ENCODE data around the gene VBP1. TPM values are rescaled to one million over a fixed set of nuclear protein-coding genes. Genes with fewer than 3 reads are reported as not detected.
A peak's percentile ranks its signal among the peaks of the same experiment; 100 is the strongest.

The VBP1 gene
- total and polyA plus RNA-seq, 8 donors = 8.0 to 22.7 (median 13.8) TPM

- TF ChIP-seq CTCF (IDR thresholded peaks at IDR 0.05) = no peak
- Histone ChIP-seq H3K9me3 (no peaks in the 10 kb centered on the region), H3K4me1 (no peaks in the 10 kb centered on the region), H3K4me3 (no peak overlapping the region), H3K36me3 (no peaks in the 10 kb centered on the region), H3K27me3 (no peaks in the 10 kb centered on the region), H3K27ac (no peak overlapping the region)
- WGBS, 2 donors = 50 to 98% methylated on average over 1 of the region's 1 CpG
- FAIRE-seq (no peak), DNase-seq (no peak), ATAC-seq (no peak)
- intact Hi-C loops (cut with DNase I) = no loop called here
Measured at GRCh38 chrX:155246748-155247147, 30.5 kb downstream of the VBP1 start.

- DNase-seq (no peak), ATAC-seq (no peak), FAIRE-seq (no peak)
- TF ChIP-seq CTCF (IDR thresholded peaks at IDR 0.05) = no peak
- H3K27me3 ChIP-seq = no peaks in the 10 kb centered on the region
- WGBS, 2 donors = 59 to 71% methylated on average over 4 of the region's 4 CpGs
- no peaks in the 10 kb centered on the region for H3K9me3 ChIP-seq
- no peaks in the 10 kb centered on the region for H3K36me3 ChIP-seq
- intact Hi-C loops (cut with DNase I) = no loop called here
- H3K4me3 ChIP-seq = no peak overlapping the region
- H3K4me1 ChIP-seq = no peaks in the 10 kb centered on the region
- no peak overlapping the region for H3K27ac ChIP-seq
Measured at GRCh38 chrX:155247497-155247896, 31.2 kb downstream of the VBP1 start.

- no peak overlapping the region for H3K27ac ChIP-seq
- WGBS, 2 donors = 48 to 51% methylated on average over 1 of the region's 1 CpG
- no peaks in the 10 kb centered on the region for H3K4me1 ChIP-seq
- no peaks in the 10 kb centered on the region for H3K27me3 ChIP-seq
- ATAC-seq (no peak), DNase-seq (no peak), FAIRE-seq (no peak)
- H3K36me3 ChIP-seq = no peaks in the 10 kb centered on the region
- intact Hi-C loops (cut with DNase I) = no loop called here
- TF ChIP-seq CTCF (IDR thresholded peaks at IDR 0.05) = no peak
- no peak overlapping the region for H3K4me3 ChIP-seq
- no peaks in the 10 kb centered on the region for H3K9me3 ChIP-seq
Measured at GRCh38 chrX:155251391-155251790, 35.1 kb downstream of the VBP1 start.

GRCh38 chrX:155259752-155260151 lies 43.5 kb downstream of the VBP1 start:
- FAIRE-seq (no peak), ATAC-seq (no peak), DNase-seq (no peak)
- intact Hi-C loops (cut with DNase I) = no loop called here
- no peaks in the 10 kb centered on the region for H3K9me3 ChIP-seq
- H3K36me3 ChIP-seq = no peaks in the 10 kb centered on the region
- no peaks in the 10 kb centered on the region for H3K4me1 ChIP-seq
- H3K4me3 ChIP-seq = no peak overlapping the region
- H3K27me3 ChIP-seq = no peaks in the 10 kb centered on the region
- WGBS, 2 donors = 31 to 58% methylated on average over 3 of the region's 3 CpGs
- no peak for TF ChIP-seq CTCF (IDR thresholded peaks at IDR 0.05)
- H3K27ac ChIP-seq = no peak overlapping the region

GRCh38 chrX:155262970-155263754 lies 46.9 kb downstream of the VBP1 start:
- no peak for DNase-seq
- peak overlapping the region in 2 of 4 donors; percentile 51 to 53 for H3K4me3 ChIP-seq
- no peak for TF ChIP-seq CTCF (IDR thresholded peaks at IDR 0.05)
- H3K27ac ChIP-seq = no peak overlapping the region
- WGBS, 2 donors = 14 to 37% methylated on average over 5 of the region's 5 CpGs
- no peaks in the 10 kb centered on the region for H3K4me1 ChIP-seq
- no peaks in the 10 kb centered on the region for H3K9me3 ChIP-seq
- ATAC-seq = peak in 1 of 4 donors; percentile 12
- no peaks in the 10 kb centered on the region for H3K27me3 ChIP-seq
- no peaks in the 10 kb centered on the region for H3K36me3 ChIP-seq
- intact Hi-C loops (cut with DNase I) = no loop called here
- FAIRE-seq = no peak
